ENCODE data around the gene OR4K17.
"Not testable (repeated sequence)": the region's sequence is repeated elsewhere in the genome, so short reads cannot be mapped to it uniquely, and the experiment has no call there.

Gene OR4K17

GRCh38 chr14:20110438-20110837 is at the start of gene OR4K17:
OR4K17 (plus strand) TSS chr14:20110739; CDS start chr14:20117500, 6,761 bp downstream.
- DNase-seq: no peak

GRCh38 chr14:20092050-20092449 is 18.5 kb upstream of the OR4K17 start:
- no peak for DNase-seq

- no peak for DNase-seq
These were observed 17.1 kb upstream of the OR4K17 start for GRCh38 chr14:20093442-20093841.

- not testable (repeated sequence) for DNase-seq
These were observed 11.4 kb upstream of the OR4K17 start for GRCh38 chr14:20098926-20099770.

GRCh38 chr14:20112321-20112720 is 1.8 kb downstream of the OR4K17 start:
- DNase-seq: no peak

- no peak for DNase-seq
These were observed 6.2 kb downstream of the OR4K17 start for GRCh38 chr14:20116748-20117147.

GRCh38 chr14:20118795-20119194 is 8.3 kb downstream of the OR4K17 start:
- no peak for DNase-seq

GRCh38 chr14:20138520-20138919 is 28.0 kb downstream of the OR4K17 start, which contains the start of gene OR4N5:
OR4N5 (plus strand) TSS chr14:20138820; CDS start chr14:20143736, 4,916 bp downstream.
- DNase-seq: no peak

- no peak for DNase-seq
These were observed 33.4 kb downstream of the OR4K17 start for GRCh38 chr14:20143911-20144310.

- no peak for DNase-seq
These were observed 34.3 kb downstream of the OR4K17 start for GRCh38 chr14:20144820-20145219.

- no peak for DNase-seq
These were observed 53.9 kb downstream of the OR4K17 start for GRCh38 chr14:20164462-20164861.

- DNase-seq: no peak
These were observed 56.6 kb downstream of the OR4K17 start for GRCh38 chr14:20167091-20167490.

GRCh38 chr14:20169852-20170251 is 59.3 kb downstream of the OR4K17 start:
- DNase-seq: not testable (repeated sequence)

Data from inflammatory macrophage treated with lipopolysaccharide for 1 hour (primary cell).